ENCODE results near the gene TDRD12. TPM values are rescaled to one million over a fixed set of nuclear protein-coding genes. Genes with fewer than 3 reads are reported as not detected.
"Not testable (repeated sequence)": the region's sequence is repeated elsewhere in the genome, so short reads cannot be mapped to it uniquely, and the experiment has no call there.

Gene TDRD12
- total RNA-seq, 1 experiment from 2014 or later = not detected

GRCh38 chr19:32696771-32697170 lies 22.8 kb upstream of the TDRD12 start:
- not testable (repeated sequence) for H2AFZ ChIP-seq (ENCODE audit: low read length); H3K27ac ChIP-seq (ENCODE audit: low read length); H3K9me2 ChIP-seq (replicated peaks; ENCODE audit: insufficient read depth, low read length); H4K20me1 ChIP-seq (ENCODE audit: insufficient read depth, low read depth, low read length); H3K9ac ChIP-seq (ENCODE audit: low read length); H3K4me3 ChIP-seq (ENCODE audit: low read length); H3K4me2 ChIP-seq (ENCODE audit: low read depth, low read length, poor library complexity, severe bottlenecking); H3K27me3 ChIP-seq (ENCODE audit: low read length); H3K9me3 ChIP-seq (ENCODE audit: low read length); DNase-seq
- Histone ChIP-seq H3K79me2 (ENCODE audit: low read length) (peaks cover 87% of the 10 kb centered on the region), H3K36me3 (ENCODE audit: insufficient read depth, low read length) (peaks cover 45% of the 10 kb centered on the region), H3K4me1 (ENCODE audit: low read length) (peaks cover 13% of the 10 kb centered on the region)

DNA sequence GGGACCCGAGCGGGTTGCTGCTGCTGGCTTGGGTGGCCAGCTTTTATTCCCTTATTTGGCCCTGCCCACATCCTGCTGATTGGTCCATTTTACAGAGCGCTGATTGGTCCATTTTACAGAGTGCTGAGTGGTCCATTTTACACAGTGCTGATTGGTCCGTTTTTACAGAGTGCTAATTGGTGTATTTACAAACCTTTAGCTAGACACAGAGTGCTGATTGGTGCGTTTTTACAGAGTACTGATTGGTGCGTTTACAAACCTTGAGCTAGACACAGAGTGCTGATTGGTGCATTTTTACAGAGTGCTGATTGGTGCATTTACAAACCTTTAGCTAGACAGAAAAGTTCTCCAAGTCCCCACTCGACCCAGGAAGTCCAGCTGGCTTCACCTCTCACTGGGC lies 19.4 kb upstream of the TDRD12 start:
- H3K4me2 ChIP-seq (ENCODE audit: low read depth, low read length, poor library complexity, severe bottlenecking); DNase-seq; H3K9ac ChIP-seq (ENCODE audit: low read length); H3K4me1 ChIP-seq (ENCODE audit: low read length); H3K4me3 ChIP-seq (ENCODE audit: low read length); H3K9me2 ChIP-seq (replicated peaks; ENCODE audit: insufficient read depth, low read length); H4K20me1 ChIP-seq (ENCODE audit: insufficient read depth, low read depth, low read length); H2AFZ ChIP-seq (ENCODE audit: low read length); H3K27ac ChIP-seq (ENCODE audit: low read length); H3K27me3 ChIP-seq (ENCODE audit: low read length); H3K9me3 ChIP-seq (ENCODE audit: low read length): not testable (repeated sequence)
- H3K36me3 ChIP-seq (ENCODE audit: insufficient read depth, low read length) = peaks cover 67% of the 10 kb centered on the region
- peaks cover 85% of the 10 kb centered on the region for H3K79me2 ChIP-seq (ENCODE audit: low read length)

DNA sequence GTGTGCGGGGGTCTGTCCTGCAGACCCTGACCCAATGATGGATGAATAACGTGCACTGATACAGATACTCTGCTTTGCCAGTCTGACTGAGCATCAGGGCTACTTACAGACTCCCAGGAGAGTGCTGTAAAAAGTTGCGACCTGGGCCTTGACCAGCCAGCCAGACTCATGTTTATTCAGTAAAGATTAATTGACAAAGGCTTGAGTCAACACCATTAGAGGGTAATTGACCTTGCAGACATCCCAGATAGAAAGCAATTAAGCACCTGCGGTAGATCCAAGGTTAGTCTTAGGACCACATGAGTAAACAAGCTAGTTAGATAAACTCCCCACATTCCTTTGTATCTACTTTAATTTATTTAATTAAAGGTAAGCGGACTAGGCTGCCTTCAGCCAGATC lies 17.6 kb upstream of the TDRD12 start:
- Histone ChIP-seq H3K4me3 (ENCODE audit: low read length) (no peak overlapping the region), H3K27ac (ENCODE audit: low read length) (no peak overlapping the region), H3K9me2 (replicated peaks; ENCODE audit: insufficient read depth, low read length) (no peaks in the 10 kb centered on the region), H3K4me2 (ENCODE audit: low read depth, low read length, poor library complexity, severe bottlenecking) (no peak overlapping the region), H3K36me3 (ENCODE audit: insufficient read depth, low read length) (peaks cover 62% of the 10 kb centered on the region), H2AFZ (ENCODE audit: low read length) (no peak overlapping the region), H3K9ac (ENCODE audit: low read length) (no peak overlapping the region), H3K4me1 (ENCODE audit: low read length) (no peaks in the 10 kb centered on the region), H3K79me2 (ENCODE audit: low read length) (peaks cover 87% of the 10 kb centered on the region), H3K9me3 (ENCODE audit: low read length) (peaks cover 6% of the 10 kb centered on the region), H4K20me1 (ENCODE audit: insufficient read depth, low read depth, low read length) (no peaks in the 10 kb centered on the region), H3K27me3 (ENCODE audit: low read length) (no peaks in the 10 kb centered on the region)
- no peak for DNase-seq

GRCh38 chr19:32704006-32704405 lies 15.6 kb upstream of the TDRD12 start:
- not testable (repeated sequence) for H2AFZ ChIP-seq (ENCODE audit: low read length); H3K4me3 ChIP-seq (ENCODE audit: low read length); DNase-seq; H3K27ac ChIP-seq (ENCODE audit: low read length); H3K9me2 ChIP-seq (replicated peaks; ENCODE audit: insufficient read depth, low read length); H3K4me1 ChIP-seq (ENCODE audit: low read length); H3K9ac ChIP-seq (ENCODE audit: low read length); H3K4me2 ChIP-seq (ENCODE audit: low read depth, low read length, poor library complexity, severe bottlenecking); H3K9me3 ChIP-seq (ENCODE audit: low read length); H4K20me1 ChIP-seq (ENCODE audit: insufficient read depth, low read depth, low read length); H3K27me3 ChIP-seq (ENCODE audit: low read length)
- peaks cover 48% of the 10 kb centered on the region for H3K36me3 ChIP-seq (ENCODE audit: insufficient read depth, low read length)
- H3K79me2 ChIP-seq (ENCODE audit: low read length) = peaks cover 76% of the 10 kb centered on the region

- Histone ChIP-seq H3K27ac (ENCODE audit: low read length) (no peak overlapping the region), H3K27me3 (ENCODE audit: low read length) (no peaks in the 10 kb centered on the region), H3K79me2 (ENCODE audit: low read length) (peaks cover 39% of the 10 kb centered on the region), H3K9me3 (ENCODE audit: low read length) (no peaks in the 10 kb centered on the region), H3K4me2 (ENCODE audit: low read depth, low read length, poor library complexity, severe bottlenecking) (no peak overlapping the region), H3K9me2 (replicated peaks; ENCODE audit: insufficient read depth, low read length) (no peaks in the 10 kb centered on the region), H3K36me3 (ENCODE audit: insufficient read depth, low read length) (peaks cover 30% of the 10 kb centered on the region), H2AFZ (ENCODE audit: low read length) (no peak overlapping the region), H3K4me1 (ENCODE audit: low read length) (no peaks in the 10 kb centered on the region), H4K20me1 (ENCODE audit: insufficient read depth, low read depth, low read length) (no peaks in the 10 kb centered on the region), H3K9ac (ENCODE audit: low read length) (no peak overlapping the region), H3K4me3 (ENCODE audit: low read length) (no peak overlapping the region)
- DNase-seq = no peak
Observed at GRCh38 chr19:32708457-32708856, 11.1 kb upstream of the TDRD12 start.

DNA sequence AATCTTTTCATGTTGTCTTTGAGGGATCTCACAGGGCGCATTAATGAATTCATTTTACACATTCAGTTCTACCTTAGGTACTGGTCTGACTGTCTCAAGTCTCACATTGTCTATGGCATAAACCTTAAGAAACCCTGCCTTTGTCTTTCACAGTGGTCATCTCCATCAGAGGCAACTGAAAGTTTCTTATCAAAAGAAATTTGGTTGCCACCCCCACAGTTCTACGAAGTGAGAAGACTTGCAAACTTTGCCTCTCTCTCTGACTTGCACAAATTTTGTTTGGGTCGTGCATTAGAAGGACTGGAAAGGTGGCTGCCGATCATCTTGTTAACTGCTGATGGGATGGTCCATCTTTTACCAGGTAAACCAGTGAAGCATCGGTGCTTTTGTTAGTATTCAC lies 10.5 kb upstream of the TDRD12 start:
- Histone ChIP-seq H3K27me3 (ENCODE audit: low read length) (no peaks in the 10 kb centered on the region), H3K9me3 (ENCODE audit: low read length) (no peaks in the 10 kb centered on the region), H3K9me2 (replicated peaks; ENCODE audit: insufficient read depth, low read length) (no peaks in the 10 kb centered on the region), H3K27ac (ENCODE audit: low read length) (no peak overlapping the region), H3K79me2 (ENCODE audit: low read length) (peaks cover 35% of the 10 kb centered on the region), H3K4me2 (ENCODE audit: low read depth, low read length, poor library complexity, severe bottlenecking) (no peak overlapping the region), H3K4me3 (ENCODE audit: low read length) (no peak overlapping the region), H2AFZ (ENCODE audit: low read length) (no peak overlapping the region), H3K4me1 (ENCODE audit: low read length) (no peaks in the 10 kb centered on the region), H3K36me3 (ENCODE audit: insufficient read depth, low read length) (peaks cover 29% of the 10 kb centered on the region), H4K20me1 (ENCODE audit: insufficient read depth, low read depth, low read length) (no peaks in the 10 kb centered on the region), H3K9ac (ENCODE audit: low read length) (no peak overlapping the region)
- no peak for DNase-seq

GRCh38 chr19:32711747-32712146 lies 7.8 kb upstream of the TDRD12 start:
- no peak for DNase-seq
- H3K36me3 ChIP-seq (ENCODE audit: insufficient read depth, low read length) = peaks cover 25% of the 10 kb centered on the region
- H3K27me3 ChIP-seq (ENCODE audit: low read length) = no peaks in the 10 kb centered on the region

GRCh38 chr19:32716203-32716602 lies 3.4 kb upstream of the TDRD12 start:
- H3K27ac ChIP-seq (ENCODE audit: low read length); H4K20me1 ChIP-seq (ENCODE audit: insufficient read depth, low read depth, low read length); H3K9me3 ChIP-seq (ENCODE audit: low read length); H3K9ac ChIP-seq (ENCODE audit: low read length); H3K9me2 ChIP-seq (replicated peaks; ENCODE audit: insufficient read depth, low read length); H3K4me2 ChIP-seq (ENCODE audit: low read depth, low read length, poor library complexity, severe bottlenecking); H3K79me2 ChIP-seq (ENCODE audit: low read length); H3K4me3 ChIP-seq (ENCODE audit: low read length); H3K27me3 ChIP-seq (ENCODE audit: low read length); DNase-seq; H3K4me1 ChIP-seq (ENCODE audit: low read length); H2AFZ ChIP-seq (ENCODE audit: low read length): not testable (repeated sequence)
- peaks cover 15% of the 10 kb centered on the region; the same call in 1 of the 2 replicates for H3K36me3 ChIP-seq (ENCODE audit: insufficient read depth, low read length)

More at GRCh38 chr19:32711747-32712146, 7.8 kb upstream of the TDRD12 start:
- Histone ChIP-seq H4K20me1 (ENCODE audit: insufficient read depth, low read depth, low read length) (no peaks in the 10 kb centered on the region), H3K4me2 (ENCODE audit: low read depth, low read length, poor library complexity, severe bottlenecking) (no peak overlapping the region), H3K4me3 (ENCODE audit: low read length) (no peak overlapping the region), H3K4me1 (ENCODE audit: low read length) (no peaks in the 10 kb centered on the region), H3K9me3 (ENCODE audit: low read length) (no peaks in the 10 kb centered on the region), H3K9ac (ENCODE audit: low read length) (no peak overlapping the region), H3K27ac (ENCODE audit: low read length) (no peak overlapping the region), H3K79me2 (ENCODE audit: low read length) (peaks cover 11% of the 10 kb centered on the region), H3K9me2 (replicated peaks; ENCODE audit: insufficient read depth, low read length) (no peaks in the 10 kb centered on the region), H2AFZ (ENCODE audit: low read length) (no peak overlapping the region)

GRCh38 chr19:32717496-32717895 lies 2.1 kb upstream of the TDRD12 start:
- H3K4me1 ChIP-seq (ENCODE audit: low read length) = no peaks in the 10 kb centered on the region

More at GRCh38 chr19:32717496-32717895, 2.1 kb upstream of the TDRD12 start:
- H3K36me3 ChIP-seq (ENCODE audit: insufficient read depth, low read length) = peaks cover 9% of the 10 kb centered on the region; the same call in 1 of the 2 replicates
- no peaks in the 10 kb centered on the region for H3K9me2 ChIP-seq (replicated peaks; ENCODE audit: insufficient read depth, low read length)
- no peak overlapping the region for H2AFZ ChIP-seq (ENCODE audit: low read length)
- H3K4me3 ChIP-seq (ENCODE audit: low read length) = no peak overlapping the region
- no peaks in the 10 kb centered on the region for H3K9me3 ChIP-seq (ENCODE audit: low read length)
- H3K27ac ChIP-seq (ENCODE audit: low read length) = no peak overlapping the region
- H4K20me1 ChIP-seq (ENCODE audit: insufficient read depth, low read depth, low read length) = no peaks in the 10 kb centered on the region
- no peak for DNase-seq
- H3K9ac ChIP-seq (ENCODE audit: low read length) = no peak overlapping the region
- no peaks in the 10 kb centered on the region for H3K27me3 ChIP-seq (ENCODE audit: low read length)
- H3K4me2 ChIP-seq (ENCODE audit: low read depth, low read length, poor library complexity, severe bottlenecking) = no peak overlapping the region
- no peaks in the 10 kb centered on the region for H3K79me2 ChIP-seq (ENCODE audit: low read length)

Data from Karpas-422 (cell line).